Measurements from ENCODE around the gene NCOA5.
A peak's percentile ranks its signal among the peaks of the same experiment; 100 is the strongest.

NCOA5 gene

GRCh38 chr20:46040902-46041535 is 48.7 kb downstream of the NCOA5 start:
- no peak for TF ChIP-seq CTCF (conservative IDR thresholded peaks at IDR 0.05; ENCODE audit: low read depth, low read length)
- no peak overlapping the region for H3K4me3 ChIP-seq (ENCODE audit: low read depth, low read length)
- DNase-seq (ENCODE audit: low read depth), result peak; percentile 51

GRCh38 chr20:46037036-46037435 is 52.7 kb downstream of the NCOA5 start:
- TF ChIP-seq CTCF (conservative IDR thresholded peaks at IDR 0.05; ENCODE audit: low read depth, low read length), result no peak
- no peak for DNase-seq (ENCODE audit: low read depth)

GRCh38 chr20:46036370-46036769 is 53.4 kb downstream of the NCOA5 start:
- no peak for TF ChIP-seq CTCF (conservative IDR thresholded peaks at IDR 0.05; ENCODE audit: low read depth, low read length)
- H3K4me3 ChIP-seq (ENCODE audit: low read depth, low read length), result no peak overlapping the region
- DNase-seq (ENCODE audit: low read depth), result no peak

More at GRCh38 chr20:46037036-46037435, 52.7 kb downstream of the NCOA5 start:
- H3K4me3 ChIP-seq (ENCODE audit: low read depth, low read length), result no peak overlapping the region

GRCh38 chr20:46035713-46036112 is 54.0 kb downstream of the NCOA5 start:
- no peak for DNase-seq (ENCODE audit: low read depth)
- TF ChIP-seq CTCF (conservative IDR thresholded peaks at IDR 0.05; ENCODE audit: low read depth, low read length), result no peak

GRCh38 chr20:46035253-46035652 is 54.5 kb downstream of the NCOA5 start:
- no peak for TF ChIP-seq CTCF (conservative IDR thresholded peaks at IDR 0.05; ENCODE audit: low read depth, low read length)
- H3K4me3 ChIP-seq (ENCODE audit: low read depth, low read length), result no peak overlapping the region
- DNase-seq (ENCODE audit: low read depth), result no peak

More at GRCh38 chr20:46035713-46036112, 54.0 kb downstream of the NCOA5 start:
- H3K4me3 ChIP-seq (ENCODE audit: low read depth, low read length), result no peak overlapping the region

- no peak for TF ChIP-seq CTCF (conservative IDR thresholded peaks at IDR 0.05; ENCODE audit: low read depth, low read length)
Observed at GRCh38 chr20:46034039-46034438, 55.7 kb downstream of the NCOA5 start.

GRCh38 chr20:46031701-46032254 is 58.0 kb downstream of the NCOA5 start:
- DNase-seq (ENCODE audit: low read depth), result no peak
- no peak overlapping the region for H3K4me3 ChIP-seq (ENCODE audit: low read depth, low read length)
- no peak for TF ChIP-seq CTCF (conservative IDR thresholded peaks at IDR 0.05; ENCODE audit: low read depth, low read length)

More at GRCh38 chr20:46034039-46034438, 55.7 kb downstream of the NCOA5 start:
- no peak for DNase-seq (ENCODE audit: low read depth)
- no peak overlapping the region for H3K4me3 ChIP-seq (ENCODE audit: low read depth, low read length)

All from choroid plexus epithelial cell (primary cell).